AG08396 (cell line): ENCODE measurements around the gene TMEM201.
"Not testable (repeated sequence)": the region's sequence is repeated elsewhere in the genome, so short reads cannot be mapped to it uniquely, and the experiment has no call there.

ENCODE experiments used
- DNase-seq: peaks from one replicate; pipeline ENCODE4 v3.0.0; 2012; ENCODE audit warnings: low spot score, mixed read lengths

Gene TMEM201

GRCh38 chr1:9588551-9589143 is at the start of gene TMEM201:
Gene TMEM201 (plus strand): TSS chr1:9588911. CDS start chr1:9588931, 20 bp downstream.
- peak; percentile 99 for DNase-seq

- DNase-seq: peak; percentile 97
Measured at GRCh38 chr1:9539165-9539828, 49.4 kb upstream of the TMEM201 start, which contains the start of gene SLC25A33. Gene SLC25A33 (plus strand): TSS chr1:9539465. CDS start chr1:9539692, 227 bp downstream.

- DNase-seq: peak; percentile 79
Measured at GRCh38 chr1:9539829-9540550, 48.7 kb upstream of the TMEM201 start.

GRCh38 chr1:9542430-9542829 is 46.3 kb upstream of the TMEM201 start:
- no peak for DNase-seq

- DNase-seq: no peak
Measured at GRCh38 chr1:9544926-9545325, 43.8 kb upstream of the TMEM201 start.

- no peak for DNase-seq
Measured at GRCh38 chr1:9549955-9550546, 38.7 kb upstream of the TMEM201 start.

- no peak for DNase-seq
Measured at GRCh38 chr1:9551984-9552383, 36.7 kb upstream of the TMEM201 start.

GRCh38 chr1:9553736-9554144 is 35.0 kb upstream of the TMEM201 start:
- DNase-seq: no peak

- no peak for DNase-seq
Measured at GRCh38 chr1:9555942-9556341, 32.8 kb upstream of the TMEM201 start.

GRCh38 chr1:9557624-9558023 is 31.1 kb upstream of the TMEM201 start:
- no peak for DNase-seq

- DNase-seq: no peak
Measured at GRCh38 chr1:9558271-9558945, 30.3 kb upstream of the TMEM201 start.

- no peak for DNase-seq
Measured at GRCh38 chr1:9558946-9559545, 29.7 kb upstream of the TMEM201 start.

- DNase-seq: no peak
Measured at GRCh38 chr1:9559673-9560072, 29.0 kb upstream of the TMEM201 start.

GRCh38 chr1:9560090-9560489 is 28.6 kb upstream of the TMEM201 start:
- DNase-seq: not testable (repeated sequence)

- peak; percentile 58 for DNase-seq
Measured at GRCh38 chr1:9561429-9561828, 27.3 kb upstream of the TMEM201 start.

- DNase-seq: no peak
Measured at GRCh38 chr1:9569267-9569666, 19.4 kb upstream of the TMEM201 start.

- not testable (repeated sequence) for DNase-seq
Measured at GRCh38 chr1:9570886-9571529, 17.7 kb upstream of the TMEM201 start.

GRCh38 chr1:9573723-9574122 is 15.0 kb upstream of the TMEM201 start:
- DNase-seq: no peak

- DNase-seq: no peak
Measured at GRCh38 chr1:9575486-9575885, 13.2 kb upstream of the TMEM201 start.

GRCh38 chr1:9576903-9577302 is 11.8 kb upstream of the TMEM201 start:
- no peak for DNase-seq

- no peak for DNase-seq
Measured at GRCh38 chr1:9577423-9577822, 11.3 kb upstream of the TMEM201 start.
